ENCODE results near the gene LCAT.
"Not testable (repeated sequence)": the region's sequence is repeated elsewhere in the genome, so short reads cannot be mapped to it uniquely, and the experiment has no call there.

The LCAT gene

GRCh38 chr16:67917140-67917851 lies 26.6 kb downstream of the LCAT start:
- no peak for DNase-seq (ENCODE audit: low read depth in 1 of 2, low spot score in 1 of 2)
- TF ChIP-seq POLR2AphosphoS5 (IDR thresholded peaks at IDR 0.05; ENCODE audit: low read depth) (no peak), CTCF (IDR thresholded peaks at IDR 0.05; ENCODE audit: insufficient read depth, low read length) (no peak), SPI1 (IDR thresholded peaks at IDR 0.05; ENCODE audit: borderline replicate concordance, low read depth) (no peak), GABPA (IDR thresholded peaks at IDR 0.05; ENCODE audit: low read depth) (no peak), REST (IDR thresholded peaks at IDR 0.05; ENCODE audit: insufficient replicate concordance, low read depth) (no peak)
- Histone ChIP-seq H3K4me3 (replicated peaks; ENCODE audit: insufficient read depth, low read length) (no peak overlapping the region), H3K27ac (replicated peaks) (no peak overlapping the region), H3K27me3 (ENCODE audit: insufficient read depth, poor library complexity, severe bottlenecking) (no peaks in the 10 kb centered on the region)

GRCh38 chr16:67915831-67916723 lies 27.8 kb downstream of the LCAT start:
- Histone ChIP-seq H3K27ac (replicated peaks) (no peak overlapping the region), H3K27me3 (ENCODE audit: insufficient read depth, poor library complexity, severe bottlenecking) (no peaks in the 10 kb centered on the region), H3K4me3 (replicated peaks; ENCODE audit: insufficient read depth, low read length) (no peak overlapping the region)
- DNase-seq (ENCODE audit: low read depth in 1 of 2, low spot score in 1 of 2) = no peak
- no peak for TF ChIP-seq SPI1 (IDR thresholded peaks at IDR 0.05; ENCODE audit: borderline replicate concordance, low read depth)
- TF ChIP-seq REST (IDR thresholded peaks at IDR 0.05; ENCODE audit: insufficient replicate concordance, low read depth) = no peak
- no peak for TF ChIP-seq GABPA (IDR thresholded peaks at IDR 0.05; ENCODE audit: low read depth)
- no peak for TF ChIP-seq POLR2AphosphoS5 (IDR thresholded peaks at IDR 0.05; ENCODE audit: low read depth)
- TF ChIP-seq CTCF (IDR thresholded peaks at IDR 0.05; ENCODE audit: insufficient read depth, low read length) = no peak

- not testable (repeated sequence) for DNase-seq (ENCODE audit: low read depth in 1 of 2, low spot score in 1 of 2); H3K27me3 ChIP-seq (ENCODE audit: insufficient read depth, poor library complexity, severe bottlenecking); H3K4me3 ChIP-seq (replicated peaks; ENCODE audit: insufficient read depth, low read length); H3K27ac ChIP-seq (replicated peaks)
Measured at GRCh38 chr16:67915496-67915769, 28.5 kb downstream of the LCAT start.

GRCh38 chr16:67914758-67915495 lies 29.0 kb downstream of the LCAT start:
- no peak for TF ChIP-seq POLR2AphosphoS5 (IDR thresholded peaks at IDR 0.05; ENCODE audit: low read depth)
- TF ChIP-seq CTCF (IDR thresholded peaks at IDR 0.05; ENCODE audit: insufficient read depth, low read length) = no peak
- no peak for TF ChIP-seq GABPA (IDR thresholded peaks at IDR 0.05; ENCODE audit: low read depth)
- TF ChIP-seq REST (IDR thresholded peaks at IDR 0.05; ENCODE audit: insufficient replicate concordance, low read depth) = no peak
- TF ChIP-seq SPI1 (IDR thresholded peaks at IDR 0.05; ENCODE audit: borderline replicate concordance, low read depth) = no peak
- Histone ChIP-seq H3K4me3 (replicated peaks; ENCODE audit: insufficient read depth, low read length) (no peak overlapping the region), H3K27me3 (ENCODE audit: insufficient read depth, poor library complexity, severe bottlenecking) (no peaks in the 10 kb centered on the region), H3K27ac (replicated peaks) (no peak overlapping the region)
- DNase-seq (ENCODE audit: low read depth in 1 of 2, low spot score in 1 of 2) = no peak
